Progenitor cell of endocrine pancreas (in vitro differentiated cells): ENCODE results near the gene RMI1. TPM values are rescaled to one million over a fixed set of nuclear protein-coding genes. Genes with fewer than 3 reads are reported as not detected.
A peak's percentile ranks its signal among the peaks of the same experiment; 100 is the strongest.

ENCODE experiments used
- DNase-seq: peaks from one replicate; pipeline ENCODE4 v3.0.0; 2021; ENCODE audit warnings: low spot score; ENCODE audit not compliant: unreplicated experiment
- H3K27ac Mint-ChIP-seq: 2 replicates; pipeline ENCODE4 v1.8.0; 2021; ENCODE audit warnings: mild to moderate bottlenecking, moderate library complexity, mixed read lengths
- H3K27me3 Mint-ChIP-seq: 2 replicates; pipeline ENCODE4 v1.8.0; 2021; ENCODE audit warnings: mixed read lengths
- H3K36me3 Mint-ChIP-seq: 2 replicates; pipeline ENCODE4 v1.8.0; 2022; ENCODE audit warnings: mixed read lengths; ENCODE audit not compliant: insufficient read depth
- H3K4me1 Mint-ChIP-seq: 2 replicates; pipeline ENCODE4 v1.8.0; 2021; ENCODE audit warnings: low read depth, mixed read lengths
- H3K4me3 Mint-ChIP-seq: 2 replicates; pipeline ENCODE4 v1.8.0; 2021; ENCODE audit warnings: low read depth, mild to moderate bottlenecking, moderate library complexity, mixed read lengths
- H3K9me3 Mint-ChIP-seq: 2 replicates; pipeline ENCODE4 v1.8.0; 2021; ENCODE audit warnings: low read depth, mixed read lengths
- CTCF ChIP-seq: fragments of 200-600 bp; sonication (generic); IDR thresholded peaks from one replicate; pipeline ENCODE4 v1.5.0; 2021; ENCODE audit warnings: antibody characterized with exemption, mild to moderate bottlenecking; ENCODE audit not compliant: unreplicated experiment
- total RNA-seq: library from RNA; stranded (reverse); gene quantifications from 2 replicates; pipeline ENCODE4 v1.2.1, GENCODE V29; 2021

The RMI1 gene
- total RNA-seq, 1 donor from 2014 or later: 19.0 TPM

GRCh38 chr9:83956086-83956435 lies 24.5 kb upstream of the RMI1 start:
- no peak for TF ChIP-seq CTCF
- H3K36me3 Mint-ChIP-seq: peaks cover 1% of the 10 kb centered on the region
- peaks cover 6% of the 10 kb centered on the region for H3K4me1 Mint-ChIP-seq
- no peak for DNase-seq
- no peaks in the 10 kb centered on the region for H3K27me3 Mint-ChIP-seq
- H3K27ac Mint-ChIP-seq: peak overlapping the region; percentile 96
- H3K4me3 Mint-ChIP-seq: peak overlapping the region; percentile 89
- no peaks in the 10 kb centered on the region for H3K9me3 Mint-ChIP-seq

- DNase-seq: peak; percentile 35
- TF ChIP-seq CTCF: no peak
- H3K27me3 Mint-ChIP-seq: no peaks in the 10 kb centered on the region
- peak overlapping the region; percentile 89 for H3K4me3 Mint-ChIP-seq
- peaks cover 1% of the 10 kb centered on the region for H3K36me3 Mint-ChIP-seq
- no peaks in the 10 kb centered on the region for H3K9me3 Mint-ChIP-seq
- peaks cover 6% of the 10 kb centered on the region for H3K4me1 Mint-ChIP-seq
- H3K27ac Mint-ChIP-seq: peak overlapping the region; percentile 96
Observed at GRCh38 chr9:83956436-83957247, 24.0 kb upstream of the RMI1 start.

GRCh38 chr9:83957248-83957513 lies 23.4 kb upstream of the RMI1 start:
- Mint-ChIP-seq H3K36me3 (peaks cover 1% of the 10 kb centered on the region), H3K27ac (peak overlapping the region; percentile 96), H3K27me3 (no peaks in the 10 kb centered on the region), H3K4me1 (peaks cover 6% of the 10 kb centered on the region), H3K9me3 (no peaks in the 10 kb centered on the region), H3K4me3 (peak overlapping the region; percentile 89)
- no peak for DNase-seq
- no peak for TF ChIP-seq CTCF

GRCh38 chr9:83959061-83959460 lies 21.5 kb upstream of the RMI1 start:
- no peak overlapping the region for H3K27ac Mint-ChIP-seq

GRCh38 chr9:83960991-83961390 lies 19.6 kb upstream of the RMI1 start:
- peaks cover under 1% of the 10 kb centered on the region for H3K36me3 Mint-ChIP-seq
- H3K27ac Mint-ChIP-seq: no peak overlapping the region
- no peak for DNase-seq
- no peaks in the 10 kb centered on the region for H3K9me3 Mint-ChIP-seq
- no peak for TF ChIP-seq CTCF
- no peaks in the 10 kb centered on the region for H3K27me3 Mint-ChIP-seq
- no peak overlapping the region for H3K4me3 Mint-ChIP-seq
- peaks cover 3% of the 10 kb centered on the region for H3K4me1 Mint-ChIP-seq

More at GRCh38 chr9:83959061-83959460, 21.5 kb upstream of the RMI1 start:
- H3K36me3 Mint-ChIP-seq: peaks cover 1% of the 10 kb centered on the region
- no peaks in the 10 kb centered on the region for H3K9me3 Mint-ChIP-seq
- H3K4me3 Mint-ChIP-seq: no peak overlapping the region
- H3K27me3 Mint-ChIP-seq: no peaks in the 10 kb centered on the region
- TF ChIP-seq CTCF: no peak
- DNase-seq: no peak
- H3K4me1 Mint-ChIP-seq: peaks cover 6% of the 10 kb centered on the region
